Measurements from ENCODE around the gene TMEM158.

GRCh38 chr3:45185052-45185451 is 41.0 kb downstream of the TMEM158 start:
- no peak for TF ChIP-seq CTCF (optimal IDR thresholded peaks at IDR 0.05 in 1 of 3, IDR thresholded peaks at IDR 0.05 in 1 of 3, conservative IDR thresholded peaks at IDR 0.05 in 1 of 3; ENCODE audit: extremely low read depth in 1 of 3, insufficient read depth in 2 of 3, low read length in 3 of 3)
- TF ChIP-seq EZH2 (IDR thresholded peaks at IDR 0.05; ENCODE audit: low read length), result no peak
